Measurements from ENCODE around the gene KCNH4. TPM values are rescaled to one million over a fixed set of nuclear protein-coding genes. Genes with fewer than 3 reads are reported as not detected.
A peak's percentile ranks its signal among the peaks of the same experiment; 100 is the strongest.

The KCNH4 gene
- total RNA-seq, 4 donors from 2014 or later = not detected

- Histone ChIP-seq H3K4me1 (peaks cover 18 to 26% (median 22%) of the 10 kb centered on the region in 4 donors), H3K4me3 (no peak overlapping the region), H3K27me3 (no peaks in the 10 kb centered on the region), H3K9me3 (no peaks in the 10 kb centered on the region), H3K36me3 (peaks cover 0 to 32% (median 15%) of the 10 kb centered on the region in 4 donors), H3K27ac (no peak overlapping the region)
- 85% methylated on average over 3 of the region's 3 CpGs; no CpG with 5 or more reads in 1 of the 2 donors for WGBS, 2 donors (ENCODE audit: low coverage in 1 of 2)
- TF ChIP-seq EP300 (IDR thresholded peaks at IDR 0.05; ENCODE audit: low read depth) (no peak), POLR2AphosphoS5 (IDR thresholded peaks at IDR 0.05) (no peak), POLR2A (IDR thresholded peaks at IDR 0.05) (no peak), CTCF (IDR thresholded peaks at IDR 0.05) (no peak)
- in situ Hi-C loops (cut with MboI; ENCODE audit: low pct_ligation_motif_present in 1 of 4, low pct_unique_long_range_greater_than_20kb in 1 of 4, low sequenced_read_pairs in 3 of 4) (no loop called here), intact Hi-C loops (cut with DNase I; ENCODE audit: low total_unique reads) (no loop called here)
- no peak for DNase-seq
These were observed 56.7 kb downstream of the KCNH4 start for GRCh38 chr17:42124256-42124655.

- in situ Hi-C loops (cut with MboI; ENCODE audit: low pct_ligation_motif_present in 1 of 4, low pct_unique_long_range_greater_than_20kb in 1 of 4, low sequenced_read_pairs in 3 of 4) (no loop called here), intact Hi-C loops (cut with DNase I; ENCODE audit: low total_unique reads) (no loop called here)
- no peak for TF ChIP-seq CTCF (IDR thresholded peaks at IDR 0.05)
- no peak for TF ChIP-seq EP300 (IDR thresholded peaks at IDR 0.05; ENCODE audit: low read depth)
- peak in 2 of 3 donors; percentile 26 to 29 for TF ChIP-seq POLR2AphosphoS5 (IDR thresholded peaks at IDR 0.05)
- peak; percentile 38 for TF ChIP-seq POLR2A (IDR thresholded peaks at IDR 0.05)
- Histone ChIP-seq H3K4me3 (peak within 1 kb of the TSS in 2 of 4 donors; percentile 6 to 7), H3K27ac (peak within 1 kb of the TSS; percentile 71 to 82 (median 78)), H3K36me3 (peaks cover 0 to 19% (median 7%) of the 10 kb centered on the region in 4 donors), H3K4me1 (peaks cover 18 to 26% (median 22%) of the 10 kb centered on the region in 4 donors), H3K27me3 (no peaks in the 10 kb centered on the region), H3K9me3 (no peaks in the 10 kb centered on the region)
- WGBS, 2 donors (ENCODE audit: low coverage in 1 of 2) = 48% methylated on average over 51 of the region's 61 CpGs; no CpG with 5 or more reads in 1 of the 2 donors
- DNase-seq = peak; percentile 86
These were observed 58.3 kb downstream of the KCNH4 start, which contains the start of gene HSPB9 for GRCh38 chr17:42122371-42123303. TSS of gene HSPB9 (plus strand) at chr17:42122804. CDS start at chr17:42122851, 47 bp downstream.

GRCh38 chr17:42120770-42121769 is 59.9 kb downstream of the KCNH4 start, which contains the start of gene KAT2A:
TSS of gene KAT2A (minus strand) at chr17:42121367. CDS start at chr17:42121304, 63 bp downstream.
- 9% methylated on average over 38 of the region's 57 CpGs; no CpG with 5 or more reads in 1 of the 2 donors for WGBS, 2 donors (ENCODE audit: low coverage in 1 of 2)
- Histone ChIP-seq H3K9me3 (no peaks in the 10 kb centered on the region), H3K27ac (peak within 1 kb of the TSS; percentile 71 to 82 (median 78)), H3K27me3 (no peaks in the 10 kb centered on the region), H3K4me1 (peaks cover 18 to 26% (median 22%) of the 10 kb centered on the region in 4 donors), H3K36me3 (peaks cover 0 to 9% (median 3%) of the 10 kb centered on the region in 4 donors), H3K4me3 (peak within 1 kb of the TSS; percentile 55 to 94 (median 90))
- TF ChIP-seq POLR2A (IDR thresholded peaks at IDR 0.05) = peak; percentile 35
- TF ChIP-seq POLR2AphosphoS5 (IDR thresholded peaks at IDR 0.05) = peak; percentile 44 to 83 (median 82)
- no peak for TF ChIP-seq CTCF (IDR thresholded peaks at IDR 0.05)
- TF ChIP-seq EP300 (IDR thresholded peaks at IDR 0.05; ENCODE audit: low read depth) = no peak
- peak; percentile 88 for DNase-seq
- in situ Hi-C loops (cut with MboI; ENCODE audit: low pct_ligation_motif_present in 1 of 4, low pct_unique_long_range_greater_than_20kb in 1 of 4, low sequenced_read_pairs in 3 of 4) = no loop called here
- intact Hi-C loops (cut with DNase I; ENCODE audit: low total_unique reads) = no loop called here

Data from transverse colon (tissue), 4 donors.